HepG2 (cell line): ENCODE data around the gene PHYH.

Experiments used
- AKAP8 ChIP-seq: sonication (generic); formaldehyde crosslinking; IDR thresholded peaks from 2 replicates; pipeline ENCODE4 v1.5.1; 2020; ENCODE audit warnings: mild to moderate bottlenecking, missing genetic modification reagents
- ATRX ChIP-seq: sonication (generic); formaldehyde crosslinking; IDR thresholded peaks from 2 replicates; pipeline ENCODE4 v1.4.0; 2020; ENCODE audit warnings: missing genetic modification reagents, borderline replicate concordance
- HMGA1 ChIP-seq: sonication (generic); formaldehyde crosslinking; conservative IDR thresholded peaks from 2 replicates; pipeline ENCODE4 v1.4.0; 2020; ENCODE audit warnings: missing genetic modification reagents
- MAFK ChIP-seq, 2 experiments: IDR thresholded peaks in 1 of 2; conservative IDR thresholded peaks in 1 of 2; 2 replicates each; pipeline ENCODE4 v1.6.1; 2011; ENCODE audit warnings: improper control_type of control experiment in 2 of 2, low read length in 2 of 2
- MTA1 ChIP-seq: sonication (generic); formaldehyde crosslinking; IDR thresholded peaks from 2 replicates; pipeline ENCODE4 v1.4.0; 2020; ENCODE audit warnings: missing genetic modification reagents, mild to moderate bottlenecking, borderline replicate concordance
- PCBP2 ChIP-seq: fragments of 200-400 bp; formaldehyde crosslinking; optimal IDR thresholded peaks from 2 replicates; pipeline ENCODE3; 2018; ENCODE audit warnings: low read length, low read depth; ENCODE audit not compliant: poor library complexity, severe bottlenecking
- RELA ChIP-seq: sonication (generic); formaldehyde crosslinking; IDR thresholded peaks from 2 replicates; pipeline ENCODE4 v1.4.0; 2020; ENCODE audit warnings: missing genetic modification reagents
- SIX4 ChIP-seq: sonication (generic); formaldehyde crosslinking; IDR thresholded peaks from 2 replicates; pipeline ENCODE4 v1.4.0; 2020; ENCODE audit warnings: missing genetic modification reagents
- ZNF124 ChIP-seq: sonication (generic); formaldehyde crosslinking; IDR thresholded peaks from 2 replicates; pipeline ENCODE4 v1.4.0; 2020; ENCODE audit warnings: missing genetic modification reagents
- ZNF138 ChIP-seq: sonication (generic); formaldehyde crosslinking; IDR thresholded peaks from 2 replicates; pipeline ENCODE4 v1.5.0; 2020; ENCODE audit warnings: mild to moderate bottlenecking, low read depth, missing genetic modification reagents
- ZNF746 ChIP-seq: sonication (generic); formaldehyde crosslinking; IDR thresholded peaks from 2 replicates; pipeline ENCODE4 v1.8.0; 2022; ENCODE audit warnings: mild to moderate bottlenecking, missing genetic modification reagents
- ZNF747 ChIP-seq: sonication (generic); formaldehyde crosslinking; IDR thresholded peaks from 2 replicates; pipeline ENCODE4 v1.8.1; 2023; ENCODE audit warnings: missing genetic modification reagents, mild to moderate bottlenecking, borderline replicate concordance
- TF ChIP-seq, protein P1 (sequence below): sonication (generic); formaldehyde crosslinking; IDR thresholded peaks from 2 replicates; pipeline ENCODE4 v1.5.0; 2020; ENCODE audit warnings: mild to moderate bottlenecking, missing genetic modification reagents, moderate library complexity
- TF ChIP-seq, protein P2 (sequence below): IDR thresholded peaks from 2 replicates; pipeline ENCODE4 v1.6.1; 2012; ENCODE audit warnings: inconsistent platforms

DNA sequence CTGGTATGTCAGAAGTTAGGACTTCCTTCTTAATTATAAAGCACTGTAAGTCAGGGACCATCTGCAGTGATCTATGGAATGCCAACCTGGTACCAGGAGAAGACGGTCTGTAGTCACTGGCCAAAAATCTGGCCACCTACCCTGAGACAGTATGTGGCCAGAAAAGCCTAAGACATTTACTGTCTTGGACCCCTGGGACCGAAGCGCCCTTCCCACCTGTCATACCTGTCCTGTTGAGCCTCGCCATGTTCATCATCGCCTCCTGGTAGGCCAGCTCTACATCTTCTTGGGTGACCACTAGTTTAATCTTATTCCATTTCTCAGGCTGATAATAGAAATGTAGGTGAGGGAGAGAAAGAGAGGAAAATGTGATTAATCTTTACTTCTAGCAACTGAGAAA is 28.3 kb upstream of the PHYH start:
- no peak for TF ChIP-seq HMGA1
- TF ChIP-seq ZNF746 (CRISPR knock-in tag) = no peak
- TF ChIP-seq ZNF138 (CRISPR knock-in tag) = no peak
- TF ChIP-seq, protein P1, sequence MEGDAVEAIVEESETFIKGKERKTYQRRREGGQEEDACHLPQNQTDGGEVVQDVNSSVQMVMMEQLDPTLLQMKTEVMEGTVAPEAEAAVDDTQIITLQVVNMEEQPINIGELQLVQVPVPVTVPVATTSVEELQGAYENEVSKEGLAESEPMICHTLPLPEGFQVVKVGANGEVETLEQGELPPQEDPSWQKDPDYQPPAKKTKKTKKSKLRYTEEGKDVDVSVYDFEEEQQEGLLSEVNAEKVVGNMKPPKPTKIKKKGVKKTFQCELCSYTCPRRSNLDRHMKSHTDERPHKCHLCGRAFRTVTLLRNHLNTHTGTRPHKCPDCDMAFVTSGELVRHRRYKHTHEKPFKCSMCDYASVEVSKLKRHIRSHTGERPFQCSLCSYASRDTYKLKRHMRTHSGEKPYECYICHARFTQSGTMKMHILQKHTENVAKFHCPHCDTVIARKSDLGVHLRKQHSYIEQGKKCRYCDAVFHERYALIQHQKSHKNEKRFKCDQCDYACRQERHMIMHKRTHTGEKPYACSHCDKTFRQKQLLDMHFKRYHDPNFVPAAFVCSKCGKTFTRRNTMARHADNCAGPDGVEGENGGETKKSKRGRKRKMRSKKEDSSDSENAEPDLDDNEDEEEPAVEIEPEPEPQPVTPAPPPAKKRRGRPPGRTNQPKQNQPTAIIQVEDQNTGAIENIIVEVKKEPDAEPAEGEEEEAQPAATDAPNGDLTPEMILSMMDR (CRISPR knock-in tag) = no peak
- no peak for TF ChIP-seq ZNF124 (CRISPR knock-in tag)
- no peak for TF ChIP-seq ZNF747 (CRISPR knock-in tag)
- no peak for TF ChIP-seq RELA
- TF ChIP-seq MAFK (conservative IDR thresholded peaks at IDR 0.05 in 1 of 2, IDR thresholded peaks at IDR 0.05 in 1 of 2; ENCODE audit: low read length in 2 of 2) = no peak
- TF ChIP-seq SIX4 (CRISPR knock-in tag) = no peak
- no peak for TF ChIP-seq MTA1 (CRISPR knock-in tag)
- no peak for TF ChIP-seq PCBP2
- no peak for TF ChIP-seq AKAP8 (CRISPR knock-in tag)
- TF ChIP-seq, protein P2, sequence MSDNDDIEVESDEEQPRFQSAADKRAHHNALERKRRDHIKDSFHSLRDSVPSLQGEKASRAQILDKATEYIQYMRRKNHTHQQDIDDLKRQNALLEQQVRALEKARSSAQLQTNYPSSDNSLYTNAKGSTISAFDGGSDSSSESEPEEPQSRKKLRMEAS = no peak
- TF ChIP-seq ATRX (CRISPR knock-in tag) = no peak
